Heart right ventricle (tissue), 16 donors: ENCODE data around the gene HIVEP3. TPM values are rescaled to one million over a fixed set of nuclear protein-coding genes. Genes with fewer than 3 reads are reported as not detected.
A peak's percentile ranks its signal among the peaks of the same experiment; 100 is the strongest.

ENCODE experiments used
- ATAC-seq, 8 donors: fragments of 200-7000 bp; cut with Tn5 transposase; one replicate each; pipeline ENCODE4 v1.9.1; 2020; ENCODE audit warnings: mild to moderate bottlenecking in 8 of 8, moderate library complexity in 8 of 8, moderate number of reproducible peaks in 1 of 8
- DNase-seq, 2 donors: peaks; one replicate each; pipeline ENCODE4 v3.0.0-alpha.2; 2020
- H3K27ac ChIP-seq, 10 donors: fragments of 200-600 bp; sonication (generic) in 2 of 10; one replicate each; pipeline versions ENCODE4 v1.5.0 to v1.8.0; 2020 to 2022; ENCODE audit warnings: mild to moderate bottlenecking in 3 of 10
- H3K27me3 ChIP-seq, 7 donors: fragments of 200-600 bp; one replicate each; pipeline ENCODE4 v1.8.0; 2021 to 2022; ENCODE audit warnings: mild to moderate bottlenecking in 2 of 7
- H3K36me3 ChIP-seq, 9 donors: fragments of 200-600 bp; sonication (generic) in 1 of 9; one replicate each; pipeline versions ENCODE4 v1.5.0 to v1.8.0; 2020 to 2022; ENCODE audit warnings: mild to moderate bottlenecking in 2 of 9
- H3K4me1 ChIP-seq, 9 donors: fragments of 200-600 bp; sonication (generic) in 1 of 9; one replicate each; pipeline versions ENCODE4 v1.5.0 to v1.8.0; 2020 to 2022; ENCODE audit warnings: mild to moderate bottlenecking in 4 of 9
- H3K4me3 ChIP-seq, 10 donors: fragments of 200-600 bp; sonication (generic) in 2 of 10; one replicate each; pipeline versions ENCODE4 v1.5.0 to v1.8.0; 2020 to 2022; ENCODE audit warnings: mild to moderate bottlenecking in 7 of 10, moderate library complexity in 2 of 10
- H3K9me3 ChIP-seq, 11 donors: fragments of 200-600 bp in 10 of 11; sonication (generic) in 2 of 11; one replicate each; pipeline versions ENCODE4 v1.5.0 to v1.8.0; 2013 to 2022; ENCODE audit warnings: mild to moderate bottlenecking in 2 of 11, control low read depth in 1 of 11, moderate library complexity in 1 of 11
- whole genome bisulfite sequencing, 2 donors: extraction: QIAGEN DNeasy Blood & Tissue Kit; methylation state at CpG; one replicate each; pipeline ENCODE4 v1.1.7; 2013; ENCODE audit warnings: inconsistent platforms in 1 of 2; 5-methylcytosine and 5-hydroxymethylcytosine counted together
- intact Hi-C, 10 donors: fragments of 100-400 bp; cut with DNase I; formaldehyde crosslinking; loops; one replicate each; pipeline versions ENCODE4 v1.11.1 to v1.14.2; 2022
- polyA plus RNA-seq, 2 donors: library from polyadenylated mRNA; stranded (reverse); fragments of 200-250 nt; gene quantifications; one replicate each; pipeline ENCODE4 v1.2.3, GENCODE V29; 2013
- total RNA-seq, 10 donors: library from RNA; stranded (reverse); fragmentation: NEBNext Ultra II Directional in 3 of 10; extraction: Animal tissue kit (Norgen Biotek cat#: 25700) in 3 of 10; gene quantifications; one replicate each; pipeline versions ENCODE4 v1.2.1 to v1.2.4, GENCODE V29; 2021 to 2023
- TF ChIP-seq, protein P1 (sequence below), 9 donors: fragments of 200-600 bp; sonication (generic) in 2 of 9; IDR thresholded peaks; one replicate each; pipeline versions ENCODE4 v1.5.0 to v1.8.0; 2021 to 2022; ENCODE audit warnings: antibody characterized with exemption in 9 of 9, mild to moderate bottlenecking in 5 of 9, moderate library complexity in 1 of 9
- donor health status: Arrhythmogenic right ventricular cardiomyopathy.
- donor health status: ischemic (EF 13 %, LVEDD 7.1; RV severe dilation, severe dysfunction).
- donor health status: healthy with polysubstance abuse.
- donor health status: DM: no; HTN: yes; CAD: no.
- donor health status: DM: no; HTN: no; CAD: no.
- donor health status: ischemic (EF 25% LVEDD 6.9; RV normal size, moderate dysfunction).
- donor health status: ischemic (EF 25% LVEDD 5.7; RV mildly dilated, moderate dysfunction).
- donor health status: healthy.
- donor health status: DM: yes; HTN: yes; CAD: no.
- donor health status: Ischemic cardiomyopathy.
- donor health status: ischemic (EF 35%, LVEDD 5.7; RV mildly dilated, moderate dysfunction).
- donor health status: nonischemic (EF 11% LVEDD 7.7; RV severe dilation, severe dysfunction).
- donor health status: DM: yes; HTN: yes; CAD: no.
- donor health status: PGD.
- donor health status: ischemic (EF 29% LVEDD 5.4; RV normal size, mild dysfunction).
- donor health status: nonischemic (EF 23%, LVEDD 6.1; RV moderate dilation, normal function).

HIVEP3 gene
- total and polyA plus RNA-seq, 12 donors, result 2.6 to 7.5 (median 5.2) TPM

DNA sequence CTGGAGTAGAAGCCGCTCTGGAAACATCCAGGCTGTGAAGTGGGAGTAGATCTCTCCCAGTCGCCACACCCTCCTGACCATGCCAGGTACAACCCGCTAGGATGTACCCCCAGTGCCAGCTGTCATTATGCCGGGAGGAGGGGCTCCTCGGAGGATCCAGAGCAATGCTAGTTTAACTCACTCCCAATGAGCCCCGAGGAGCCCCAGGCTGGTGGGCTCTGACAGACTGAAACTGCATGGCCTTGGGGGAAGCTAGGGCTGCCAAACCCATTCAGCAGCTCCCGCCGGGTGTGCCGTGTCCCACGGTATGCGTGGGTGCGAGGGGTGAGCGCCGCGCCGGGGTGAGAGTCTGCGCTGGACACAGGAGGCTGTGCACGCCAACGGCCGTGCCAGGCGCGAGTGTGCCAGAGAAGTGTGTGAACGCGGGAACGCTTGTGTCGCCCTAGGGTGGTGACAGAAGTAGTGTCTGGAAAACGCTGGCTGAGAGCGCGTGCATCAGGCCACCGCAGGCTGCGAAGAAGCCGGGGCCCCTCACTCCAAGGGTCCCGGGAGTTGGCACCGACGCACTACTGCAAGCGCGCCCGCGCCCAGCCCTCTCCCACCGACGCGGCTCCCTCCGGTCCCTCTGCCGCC lies 257.2 kb downstream of the HIVEP3 start:
- peak overlapping the region in 8 of 10 donors; percentile 44 to 72 (median 70) for H3K27ac ChIP-seq

DNA sequence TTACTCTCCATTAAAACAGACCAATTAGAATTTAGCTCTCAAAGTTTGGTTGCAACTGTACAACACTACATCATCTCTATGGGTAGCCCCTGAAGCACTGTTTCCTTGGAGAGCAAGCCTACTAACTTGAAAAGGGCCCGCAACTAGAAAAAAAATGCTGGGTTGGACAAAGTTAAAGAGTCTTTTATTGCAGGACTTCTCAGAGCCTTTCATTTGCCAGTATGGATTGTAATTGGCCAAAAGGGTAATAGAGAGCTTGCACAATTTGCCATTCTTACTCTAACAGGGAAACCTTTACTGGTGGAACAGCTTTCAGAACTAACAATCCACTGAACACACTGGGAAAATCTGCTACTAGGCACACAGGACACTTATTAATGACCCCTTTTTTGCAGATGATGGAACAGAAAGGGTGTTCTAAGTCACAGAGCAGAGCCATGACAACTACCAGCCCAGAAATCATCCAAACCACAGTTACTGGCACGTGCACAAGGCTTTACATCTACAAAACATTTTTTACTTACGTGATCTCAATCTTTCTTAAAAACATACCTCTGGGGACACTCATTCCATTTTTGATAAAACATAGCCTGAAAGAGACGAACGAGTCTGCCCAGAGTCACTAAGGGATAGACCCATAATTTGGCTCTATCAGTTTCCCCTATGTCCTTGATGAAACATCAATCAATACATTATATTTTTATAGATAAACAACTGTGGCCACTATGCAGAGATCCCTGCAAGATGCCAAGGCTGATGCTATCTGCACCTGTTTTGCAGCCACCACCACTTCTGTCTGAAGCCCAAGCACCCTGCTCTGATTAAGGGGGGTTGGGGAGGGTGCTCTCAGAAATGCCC lies 257.9 kb downstream of the HIVEP3 start:
- no peak for ATAC-seq
- intact Hi-C loops, result loop anchor here in 5 of 10 donors (5.0 to 10.0 kb wide), 5 partner anchors 62 to 1208 kb away; partner anchors contain the start of genes HIVEP3 (in 1 of the 5) and ZFP69B (in 1 of the 5)

More for the DNA sequence above, 257.2 kb downstream of the HIVEP3 start:
- TF ChIP-seq, protein P1, sequence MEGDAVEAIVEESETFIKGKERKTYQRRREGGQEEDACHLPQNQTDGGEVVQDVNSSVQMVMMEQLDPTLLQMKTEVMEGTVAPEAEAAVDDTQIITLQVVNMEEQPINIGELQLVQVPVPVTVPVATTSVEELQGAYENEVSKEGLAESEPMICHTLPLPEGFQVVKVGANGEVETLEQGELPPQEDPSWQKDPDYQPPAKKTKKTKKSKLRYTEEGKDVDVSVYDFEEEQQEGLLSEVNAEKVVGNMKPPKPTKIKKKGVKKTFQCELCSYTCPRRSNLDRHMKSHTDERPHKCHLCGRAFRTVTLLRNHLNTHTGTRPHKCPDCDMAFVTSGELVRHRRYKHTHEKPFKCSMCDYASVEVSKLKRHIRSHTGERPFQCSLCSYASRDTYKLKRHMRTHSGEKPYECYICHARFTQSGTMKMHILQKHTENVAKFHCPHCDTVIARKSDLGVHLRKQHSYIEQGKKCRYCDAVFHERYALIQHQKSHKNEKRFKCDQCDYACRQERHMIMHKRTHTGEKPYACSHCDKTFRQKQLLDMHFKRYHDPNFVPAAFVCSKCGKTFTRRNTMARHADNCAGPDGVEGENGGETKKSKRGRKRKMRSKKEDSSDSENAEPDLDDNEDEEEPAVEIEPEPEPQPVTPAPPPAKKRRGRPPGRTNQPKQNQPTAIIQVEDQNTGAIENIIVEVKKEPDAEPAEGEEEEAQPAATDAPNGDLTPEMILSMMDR (IDR thresholded peaks at IDR 0.05), result no peak
- peak overlapping the region; percentile 22 to 81 (median 64) for H3K4me3 ChIP-seq
- H3K9me3 ChIP-seq, result no peaks in the 10 kb centered on the region
- ATAC-seq (peak in 6 of 8 donors; percentile 1 to 38 (median 8)), DNase-seq (peak in 1 of 2 donors; percentile 24)
- intact Hi-C loops, result loop anchor here in 5 of 10 donors (1.0 to 10.0 kb wide), 6 partner anchors 17 to 1209 kb away; partner anchors contain the start of genes HIVEP3 (in 1 of the 5) and ZFP69B (in 1 of the 5)
- peaks cover 0 to 13% (median 0%) of the 10 kb centered on the region in 7 donors for H3K27me3 ChIP-seq
- peaks cover 4 to 66% (median 19%) of the 10 kb centered on the region in 9 donors for H3K4me1 ChIP-seq
- 2% methylated on average over 44 of the region's 44 CpGs for WGBS, 2 donors
- no peaks in the 10 kb centered on the region for H3K36me3 ChIP-seq

DNA sequence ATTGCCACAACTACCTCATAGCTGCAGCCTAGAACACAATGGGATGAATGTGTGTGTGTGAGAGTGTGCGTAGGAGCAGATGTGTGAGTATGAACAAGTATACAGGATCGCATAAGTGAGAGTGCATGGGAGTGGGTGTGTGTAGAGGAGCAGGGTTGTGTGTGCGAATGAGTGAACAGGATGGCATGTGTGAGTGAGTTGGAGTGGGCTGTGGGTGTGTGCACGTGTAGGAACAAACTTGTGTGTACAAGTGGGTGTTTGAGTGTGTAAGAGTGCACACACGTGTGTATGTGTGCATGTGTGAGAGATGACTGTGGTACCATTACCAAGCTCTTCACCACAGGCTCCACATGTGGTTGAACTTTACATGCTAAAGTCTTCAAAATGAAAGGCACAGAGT lies 258.8 kb downstream of the HIVEP3 start:
- WGBS, 2 donors, result 96 to 97% methylated on average over 5 of the region's 5 CpGs
- ATAC-seq (no peak), DNase-seq (no peak)
- intact Hi-C loops, result loop anchor here in 5 of 10 donors (5.0 to 10.0 kb wide), 5 partner anchors 62 to 1208 kb away; partner anchors contain the start of genes HIVEP3 (in 1 of the 5) and ZFP69B (in 1 of the 5)
- H3K27me3 ChIP-seq, result peaks cover 0 to 13% (median 0%) of the 10 kb centered on the region in 7 donors
- H3K36me3 ChIP-seq, result no peaks in the 10 kb centered on the region
- H3K9me3 ChIP-seq, result no peaks in the 10 kb centered on the region
- TF ChIP-seq, protein P1 (IDR thresholded peaks at IDR 0.05), result no peak
- no peak overlapping the region for H3K4me3 ChIP-seq
- H3K27ac ChIP-seq, result no peak overlapping the region
- H3K4me1 ChIP-seq, result peaks cover 4 to 72% (median 15%) of the 10 kb centered on the region in 9 donors

More for the DNA sequence above, 257.9 kb downstream of the HIVEP3 start:
- Histone ChIP-seq H3K9me3 (no peaks in the 10 kb centered on the region), H3K4me3 (peak overlapping the region in 9 of 10 donors; percentile 58 to 81 (median 66)), H3K4me1 (peaks cover 4 to 74% (median 19%) of the 10 kb centered on the region in 9 donors), H3K27ac (peak overlapping the region in 2 of 10 donors; percentile 70 to 72), H3K36me3 (no peaks in the 10 kb centered on the region), H3K27me3 (peaks cover 0 to 13% (median 0%) of the 10 kb centered on the region in 7 donors)
- TF ChIP-seq, protein P1 (IDR thresholded peaks at IDR 0.05), result no peak
- no peak for DNase-seq
- 71 to 77% methylated on average over 5 of the region's 5 CpGs for WGBS, 2 donors

DNA sequence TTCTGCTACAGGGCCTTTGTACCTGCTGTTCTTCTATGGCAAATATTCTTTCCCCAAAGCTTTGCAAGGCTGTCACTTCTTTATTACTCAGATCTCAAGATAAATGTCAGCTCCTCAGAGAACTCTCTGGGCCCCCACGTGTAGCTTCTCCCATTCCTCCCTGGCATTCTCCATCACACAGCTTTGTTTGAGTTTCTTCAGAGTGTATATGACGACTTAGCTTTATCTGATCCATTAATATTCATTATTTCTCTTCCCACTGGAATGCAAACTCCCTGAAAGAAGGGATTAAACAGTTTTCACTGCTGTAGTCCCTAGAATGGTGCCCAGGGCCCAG lies 259.6 kb downstream of the HIVEP3 start:
- no peak overlapping the region for H3K27ac ChIP-seq
- H3K4me1 ChIP-seq, result peaks cover 4 to 68% (median 15%) of the 10 kb centered on the region in 9 donors
- intact Hi-C loops, result no loop called here

More for the DNA sequence above, 259.6 kb downstream of the HIVEP3 start:
- Histone ChIP-seq H3K9me3 (no peaks in the 10 kb centered on the region), H3K27me3 (peaks cover 0 to 13% (median 0%) of the 10 kb centered on the region in 7 donors), H3K36me3 (no peaks in the 10 kb centered on the region), H3K4me3 (no peak overlapping the region)
- ATAC-seq, result no peak
- TF ChIP-seq, protein P1 (IDR thresholded peaks at IDR 0.05), result no peak
- 90 to 93% methylated on average over 2 of the region's 2 CpGs for WGBS, 2 donors
- no peak for DNase-seq
